DOHH2 (cell line): ENCODE data around the gene NFATC4.

Source experiments
- H3F3A ChIP-seq: fragments of 200-600 bp; sonication (generic), shearing (Covaris generic); 2 replicates; pipeline ENCODE4 v1.6.0; 2016; ENCODE audit warnings: antibody characterized with exemption, mild to moderate bottlenecking; ENCODE audit not compliant: control insufficient read depth, insufficient read depth
- H3K27ac ChIP-seq: fragments of 200-600 bp; sonication (generic); 2 replicates; pipeline ENCODE4 v1.5.1; 2014; ENCODE audit warnings: low read depth, mild to moderate bottlenecking, low read length, moderate library complexity
- H3K27me3 ChIP-seq: fragments of 200-600 bp; sonication (generic); 2 replicates; pipeline ENCODE4 v1.6.1; 2014; ENCODE audit warnings: mild to moderate bottlenecking, low read length, mixed read lengths; ENCODE audit not compliant: control insufficient read depth
- H3K36me3 ChIP-seq: fragments of 200-600 bp; sonication (generic); 2 replicates; pipeline ENCODE4 v1.6.1; 2014; ENCODE audit warnings: mild to moderate bottlenecking, low read length, moderate library complexity, mixed read lengths; ENCODE audit not compliant: control insufficient read depth
- H3K4me1 ChIP-seq: fragments of 200-600 bp; sonication (generic); 2 replicates; pipeline ENCODE4 v1.6.1; 2014; ENCODE audit warnings: mild to moderate bottlenecking, low read length, mixed read lengths; ENCODE audit not compliant: control insufficient read depth
- H3K4me2 ChIP-seq: fragments of 200-600 bp; sonication (generic); 2 replicates; pipeline ENCODE4 v1.6.0; 2014; ENCODE audit warnings: mild to moderate bottlenecking, low read length, moderate library complexity
- H3K4me3 ChIP-seq: fragments of 200-600 bp; sonication (generic); 2 replicates; pipeline ENCODE4 v1.5.1; 2014; ENCODE audit warnings: mild to moderate bottlenecking, low read length, mixed read lengths
- H3K79me2 ChIP-seq: fragments of 200-600 bp; sonication (generic); 2 replicates; pipeline ENCODE4 v1.6.1; 2014; ENCODE audit warnings: mild to moderate bottlenecking, low read length, mixed read lengths; ENCODE audit not compliant: control insufficient read depth
- H3K9me2 ChIP-seq: fragments of 200-600 bp; sonication (generic); replicated peaks from 2 replicates; pipeline ENCODE4 v1.6.1; 2014; ENCODE audit warnings: mild to moderate bottlenecking, low read length, mixed read lengths; ENCODE audit not compliant: control insufficient read depth
- H3K9me3 ChIP-seq: fragments of 200-600 bp; sonication (generic); 2 replicates; pipeline ENCODE4 v1.6.1; 2014; ENCODE audit warnings: antibody characterized with exemption, low read length, mixed read lengths; ENCODE audit not compliant: control insufficient read depth, insufficient read depth
- H4K20me1 ChIP-seq: fragments of 200-600 bp; sonication (generic); 2 replicates; pipeline ENCODE4 v1.6.0; 2014; ENCODE audit warnings: low read depth, mild to moderate bottlenecking, antibody characterized with exemption, low read length, moderate library complexity; ENCODE audit not compliant: control insufficient read depth, insufficient read depth
- CTCF ChIP-seq: fragments of 200-600 bp; sonication (generic); IDR thresholded peaks from one replicate; pipeline ENCODE4 v1.5.1; 2014; ENCODE audit warnings: antibody characterized with exemption, mild to moderate bottlenecking, low read depth, low read length; ENCODE audit not compliant: poor library complexity, severe bottlenecking
- EZH2phosphoT487 ChIP-seq: fragments of 200-600 bp; sonication (generic); IDR thresholded peaks from 2 replicates; pipeline ENCODE4 v1.6.1; 2017; ENCODE audit warnings: borderline replicate concordance, mild to moderate bottlenecking, antibody characterized with exemption, low read length, moderate library complexity, mixed read lengths

The NFATC4 gene

GRCh38 chr14:24355009-24355408 lies 13.0 kb upstream of the NFATC4 start:
- no peaks in the 10 kb centered on the region for H3K9me3 ChIP-seq
- peaks cover 22% of the 10 kb centered on the region for H3K27me3 ChIP-seq
- H3F3A ChIP-seq = no peaks in the 10 kb centered on the region
- no peaks in the 10 kb centered on the region for H3K79me2 ChIP-seq
- H3K27ac ChIP-seq = no peak overlapping the region
- H3K36me3 ChIP-seq = no peaks in the 10 kb centered on the region
- peaks cover 4% of the 10 kb centered on the region; the same call in 1 of the 2 replicates for H3K4me1 ChIP-seq
- H3K9me2 ChIP-seq = no peaks in the 10 kb centered on the region
- TF ChIP-seq EZH2phosphoT487 (no peak), CTCF (no peak)
- H4K20me1 ChIP-seq = no peaks in the 10 kb centered on the region
- H3K4me2 ChIP-seq = no peak overlapping the region
- no peak overlapping the region for H3K4me3 ChIP-seq

GRCh38 chr14:24356208-24356607 lies 11.8 kb upstream of the NFATC4 start:
- Histone ChIP-seq H3K4me1 (peaks cover 4% of the 10 kb centered on the region; the same call in 1 of the 2 replicates), H3K4me2 (no peak overlapping the region), H3F3A (no peaks in the 10 kb centered on the region), H4K20me1 (no peaks in the 10 kb centered on the region), H3K36me3 (no peaks in the 10 kb centered on the region), H3K9me3 (no peaks in the 10 kb centered on the region), H3K27me3 (peaks cover 15% of the 10 kb centered on the region), H3K27ac (no peak overlapping the region), H3K79me2 (no peaks in the 10 kb centered on the region), H3K4me3 (no peak overlapping the region), H3K9me2 (no peaks in the 10 kb centered on the region)
- TF ChIP-seq EZH2phosphoT487 = no peak
- no peak for TF ChIP-seq CTCF

- TF ChIP-seq CTCF = no peak
- TF ChIP-seq EZH2phosphoT487 = no peak
- Histone ChIP-seq H3K27me3 (no peaks in the 10 kb centered on the region), H3K4me2 (no peak overlapping the region), H3F3A (no peaks in the 10 kb centered on the region), H3K36me3 (no peaks in the 10 kb centered on the region), H3K9me3 (no peaks in the 10 kb centered on the region), H3K4me3 (no peak overlapping the region), H3K9me2 (no peaks in the 10 kb centered on the region), H3K27ac (no peak overlapping the region), H4K20me1 (no peaks in the 10 kb centered on the region), H3K79me2 (no peaks in the 10 kb centered on the region), H3K4me1 (peaks cover 6% of the 10 kb centered on the region)
Measured at GRCh38 chr14:24360281-24360680, 7.7 kb upstream of the NFATC4 start.

- Histone ChIP-seq H3K4me2 (no peak overlapping the region), H4K20me1 (no peaks in the 10 kb centered on the region), H3K9me3 (no peaks in the 10 kb centered on the region), H3K36me3 (no peaks in the 10 kb centered on the region), H3K4me1 (peaks cover 13% of the 10 kb centered on the region), H3K9me2 (no peaks in the 10 kb centered on the region), H3K27me3 (no peaks in the 10 kb centered on the region), H3K27ac (no peak overlapping the region), H3K4me3 (no peak overlapping the region), H3K79me2 (no peaks in the 10 kb centered on the region; the same call in 1 of the 2 replicates), H3F3A (0 out of 2 replicates have a peak, but pooled peaks cover 5% of the 10 kb centered on the region)
- TF ChIP-seq CTCF (no peak), EZH2phosphoT487 (no peak)
Measured at GRCh38 chr14:24361326-24361725, 6.7 kb upstream of the NFATC4 start.
